Activated T-helper 17 cell treated with anti-CD3 and anti-CD28 coated beads, Interleukin-2, amount 50 U/mL, for 72 hours (primary cell): ENCODE data around the gene C1QTNF8. TPM values are rescaled to one million over a fixed set of nuclear protein-coding genes. Genes with fewer than 3 reads are reported as not detected.

ENCODE experiments used
- ATAC-seq: fragments of 150-1000 bp; cut with Tn5 transposase; replicated peaks from 2 replicates; pipeline ENCODE4 v1.10.0; 2021; ENCODE audit warnings: mild to moderate bottlenecking, moderate library complexity
- H3K27ac Mint-ChIP-seq: one replicate; pipeline ENCODE4 v1.8.0; 2022; ENCODE audit warnings: mixed read lengths
- H3K27me3 Mint-ChIP-seq: one replicate; pipeline ENCODE4 v1.8.0; 2022; ENCODE audit warnings: mixed read lengths
- H3K36me3 Mint-ChIP-seq: one replicate; pipeline ENCODE4 v1.8.0; 2022; ENCODE audit warnings: low read depth, mild to moderate bottlenecking, mixed read lengths
- H3K4me1 Mint-ChIP-seq: one replicate; pipeline ENCODE4 v1.8.0; 2022; ENCODE audit warnings: mixed read lengths
- H3K4me3 Mint-ChIP-seq: one replicate; pipeline ENCODE4 v1.8.0; 2022; ENCODE audit warnings: mild to moderate bottlenecking, mixed read lengths
- H3K9me3 Mint-ChIP-seq: one replicate; pipeline ENCODE4 v1.8.0; 2022; ENCODE audit warnings: mixed read lengths
- total RNA-seq, 2 donors: library from RNA; stranded (reverse); gene quantifications; one replicate each; pipeline ENCODE4 v1.2.3, GENCODE V29; 2022

Gene C1QTNF8
- total RNA-seq, 2 donors from 2014 or later: not detected

- ATAC-seq: no peak
- no peaks in the 10 kb centered on the region for H3K27me3 Mint-ChIP-seq
- H3K9me3 Mint-ChIP-seq: no peaks in the 10 kb centered on the region
- H3K4me3 Mint-ChIP-seq: no peak overlapping the region
- H3K36me3 Mint-ChIP-seq: no peaks in the 10 kb centered on the region
- no peaks in the 10 kb centered on the region for H3K4me1 Mint-ChIP-seq
- no peak overlapping the region for H3K27ac Mint-ChIP-seq
These were observed 10.6 kb upstream of the C1QTNF8 start for GRCh38 chr16:1106659-1107058.

GRCh38 chr16:1105888-1106620, 10.0 kb upstream of the C1QTNF8 start:
- H3K36me3 Mint-ChIP-seq: no peaks in the 10 kb centered on the region
- H3K27me3 Mint-ChIP-seq: no peaks in the 10 kb centered on the region
- H3K4me3 Mint-ChIP-seq: no peak overlapping the region
- no peaks in the 10 kb centered on the region for H3K9me3 Mint-ChIP-seq
- no peak overlapping the region for H3K27ac Mint-ChIP-seq
- H3K4me1 Mint-ChIP-seq: no peaks in the 10 kb centered on the region
- ATAC-seq: peak; percentile 57

DNA sequence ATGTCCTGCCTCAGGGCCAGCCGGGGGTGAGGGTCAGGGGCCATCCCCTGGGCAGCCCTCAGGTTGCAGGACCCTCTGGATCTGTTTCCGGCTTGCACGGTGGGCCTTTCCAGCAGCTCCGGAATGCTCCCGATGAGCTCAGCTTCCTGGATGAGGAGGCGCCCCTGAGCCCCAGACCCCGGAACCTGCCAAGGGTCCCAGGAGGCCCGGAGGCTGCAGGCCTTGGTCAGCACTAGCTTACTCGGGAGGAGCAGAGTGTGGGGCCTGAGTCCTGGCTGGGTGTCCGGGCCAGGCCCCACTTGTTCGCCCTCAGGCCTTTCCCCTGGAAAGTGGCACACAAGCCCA, 7.6 kb upstream of the C1QTNF8 start:
- Mint-ChIP-seq H3K4me1 (no peaks in the 10 kb centered on the region), H3K9me3 (no peaks in the 10 kb centered on the region), H3K4me3 (no peak overlapping the region), H3K27me3 (no peaks in the 10 kb centered on the region), H3K36me3 (no peaks in the 10 kb centered on the region), H3K27ac (no peak overlapping the region)
- ATAC-seq: no peak

DNA sequence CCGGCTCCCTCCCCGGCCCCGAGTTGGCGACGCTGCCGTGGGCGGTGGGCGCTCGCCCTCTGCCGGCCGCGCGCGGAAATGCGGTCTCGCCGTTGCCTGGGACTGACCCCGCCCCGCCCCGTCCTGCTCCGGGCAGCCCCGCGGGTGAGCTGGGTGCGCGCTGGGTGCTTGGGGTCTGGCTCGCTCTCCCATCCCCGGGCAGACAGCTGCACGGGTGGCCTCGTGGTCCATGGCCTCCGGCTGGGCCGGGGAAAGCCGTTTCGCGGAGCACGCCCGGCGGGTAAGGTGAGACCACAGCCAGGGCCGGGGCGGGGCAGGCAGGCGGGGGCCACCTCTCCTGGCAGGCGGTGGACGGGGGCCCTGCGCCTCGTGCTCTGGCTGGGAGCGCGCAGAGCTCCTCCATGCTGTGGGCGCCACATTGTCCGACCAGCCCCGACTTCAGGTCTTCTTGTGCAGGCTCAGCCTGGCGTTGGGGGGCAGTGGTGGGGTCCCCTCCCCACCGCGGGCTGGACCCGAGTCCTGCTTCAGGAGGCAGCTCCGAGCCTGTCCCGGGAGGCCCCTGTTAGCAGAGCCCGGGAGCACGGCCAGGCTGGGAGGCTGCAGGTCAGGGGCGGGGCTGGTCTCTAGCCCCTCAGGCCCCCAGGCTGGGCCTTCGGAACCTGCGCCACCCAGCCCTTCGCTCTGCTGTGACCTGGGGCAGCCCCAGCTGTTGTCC, 7.0 kb upstream of the C1QTNF8 start:
- ATAC-seq: peak; percentile 79
- no peak overlapping the region for H3K4me3 Mint-ChIP-seq
- no peak overlapping the region for H3K27ac Mint-ChIP-seq
- no peaks in the 10 kb centered on the region for H3K27me3 Mint-ChIP-seq
- no peaks in the 10 kb centered on the region for H3K4me1 Mint-ChIP-seq
- H3K9me3 Mint-ChIP-seq: no peaks in the 10 kb centered on the region
- H3K36me3 Mint-ChIP-seq: no peaks in the 10 kb centered on the region

DNA sequence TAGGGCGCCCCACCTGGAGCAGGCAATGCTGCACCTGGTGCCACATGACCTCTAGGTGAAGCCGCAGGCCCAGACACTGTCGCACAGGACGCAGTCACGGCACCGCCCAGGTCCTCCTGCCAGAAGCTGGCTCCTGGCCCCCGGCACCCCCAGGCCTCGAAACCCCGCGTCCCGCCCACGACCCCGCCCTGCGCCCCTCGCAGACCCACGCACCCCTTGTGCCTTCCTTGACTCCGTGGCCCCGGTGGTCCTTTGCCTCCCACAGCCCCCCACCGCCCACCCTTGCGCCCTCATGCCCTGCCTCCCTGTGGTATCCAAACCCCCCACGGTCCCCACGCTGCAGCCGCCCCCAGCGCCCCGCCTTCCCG, 6.3 kb upstream of the C1QTNF8 start:
- Mint-ChIP-seq H3K27ac (no peak overlapping the region), H3K36me3 (no peaks in the 10 kb centered on the region), H3K27me3 (no peaks in the 10 kb centered on the region), H3K4me1 (no peaks in the 10 kb centered on the region), H3K9me3 (no peaks in the 10 kb centered on the region), H3K4me3 (no peak overlapping the region)
- no peak for ATAC-seq

- no peak overlapping the region for H3K27ac Mint-ChIP-seq
- H3K9me3 Mint-ChIP-seq: no peaks in the 10 kb centered on the region
- H3K4me1 Mint-ChIP-seq: no peaks in the 10 kb centered on the region
- H3K27me3 Mint-ChIP-seq: no peaks in the 10 kb centered on the region
- ATAC-seq: no peak
- no peak overlapping the region for H3K4me3 Mint-ChIP-seq
- no peaks in the 10 kb centered on the region for H3K36me3 Mint-ChIP-seq
These were observed 5.7 kb upstream of the C1QTNF8 start for GRCh38 chr16:1101573-1102332.

DNA sequence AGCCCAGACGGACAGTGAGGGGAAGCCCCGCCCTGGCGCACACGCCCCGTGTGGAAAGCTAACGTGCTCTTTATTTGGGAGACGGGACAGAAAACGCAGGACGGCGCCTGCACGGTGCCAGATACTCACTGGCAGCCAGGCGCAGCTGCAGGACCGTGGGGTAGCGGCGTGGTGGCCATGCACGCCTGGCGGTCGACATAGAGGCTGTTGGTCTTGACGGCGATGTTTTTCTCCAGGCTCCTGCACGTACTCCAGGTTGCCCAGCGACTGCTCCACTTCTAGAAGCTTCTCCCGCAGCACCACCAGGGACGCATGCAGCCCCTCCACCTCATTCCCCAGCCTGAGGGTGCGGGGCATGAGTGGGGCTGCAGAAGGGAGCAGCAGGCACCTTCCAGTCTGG, 5.1 kb upstream of the C1QTNF8 start:
- Mint-ChIP-seq H3K9me3 (no peaks in the 10 kb centered on the region), H3K27me3 (no peaks in the 10 kb centered on the region), H3K4me3 (no peak overlapping the region), H3K36me3 (no peaks in the 10 kb centered on the region), H3K27ac (no peak overlapping the region), H3K4me1 (no peaks in the 10 kb centered on the region)
- ATAC-seq: no peak

- H3K36me3 Mint-ChIP-seq: no peaks in the 10 kb centered on the region
- no peak overlapping the region for H3K27ac Mint-ChIP-seq
- H3K4me1 Mint-ChIP-seq: no peaks in the 10 kb centered on the region
- H3K9me3 Mint-ChIP-seq: no peaks in the 10 kb centered on the region
- ATAC-seq: no peak
- H3K27me3 Mint-ChIP-seq: no peaks in the 10 kb centered on the region
- H3K4me3 Mint-ChIP-seq: no peak overlapping the region
These were observed 4.2 kb upstream of the C1QTNF8 start for GRCh38 chr16:1100084-1100800.

DNA sequence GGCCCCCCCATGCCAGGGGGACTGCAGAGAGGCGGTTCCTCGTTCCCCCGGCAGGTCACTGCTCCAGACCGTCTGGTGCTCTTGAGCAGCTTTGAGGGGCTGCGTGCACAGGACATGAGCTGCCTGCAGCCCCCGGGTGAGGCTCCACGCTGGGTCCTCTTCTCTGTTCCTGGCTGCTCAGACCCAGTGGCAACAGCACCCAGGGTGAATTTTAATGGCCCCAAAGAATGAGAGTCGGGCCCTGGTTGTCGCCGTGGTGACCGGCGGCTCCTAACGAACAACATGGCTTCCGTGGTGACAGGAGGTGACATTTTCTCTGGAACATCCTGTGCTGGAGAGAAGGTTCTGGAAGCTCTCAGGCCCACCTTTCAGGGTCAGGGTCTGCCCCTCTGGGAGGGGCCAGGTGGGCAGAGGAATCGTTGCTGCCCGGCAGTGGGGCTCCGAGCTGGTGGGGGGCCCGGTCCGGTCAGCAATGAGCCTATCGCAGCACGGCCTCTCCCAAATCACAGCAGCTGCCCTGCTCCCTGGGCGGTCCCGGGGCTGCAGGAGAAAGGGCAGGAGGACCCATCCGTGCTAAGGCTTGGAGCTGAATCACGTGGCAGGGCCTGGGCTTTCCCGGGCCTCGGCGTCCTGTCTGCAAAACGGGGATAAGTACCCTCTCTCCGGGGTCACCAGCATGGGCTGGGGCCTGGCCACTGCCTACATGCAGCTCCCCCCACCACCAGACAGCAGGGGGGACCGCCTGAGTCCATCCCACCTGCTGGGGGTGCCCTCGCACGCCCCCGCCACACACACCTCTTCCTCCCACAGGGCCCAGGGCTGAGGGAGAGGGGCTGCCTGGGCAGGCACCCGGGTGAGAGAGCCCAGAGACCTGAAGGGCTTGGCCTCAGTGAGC, 3.4 kb upstream of the C1QTNF8 start:
- H3K36me3 Mint-ChIP-seq: no peaks in the 10 kb centered on the region
- no peaks in the 10 kb centered on the region for H3K9me3 Mint-ChIP-seq
- no peaks in the 10 kb centered on the region for H3K4me1 Mint-ChIP-seq
- H3K4me3 Mint-ChIP-seq: no peak overlapping the region
- no peak overlapping the region for H3K27ac Mint-ChIP-seq
- no peak for ATAC-seq
- H3K27me3 Mint-ChIP-seq: no peaks in the 10 kb centered on the region

- Mint-ChIP-seq H3K9me3 (no peaks in the 10 kb centered on the region), H3K4me1 (no peaks in the 10 kb centered on the region), H3K27ac (no peak overlapping the region), H3K27me3 (no peaks in the 10 kb centered on the region), H3K4me3 (no peak overlapping the region), H3K36me3 (no peaks in the 10 kb centered on the region)
- no peak for ATAC-seq
These were observed 2.4 kb upstream of the C1QTNF8 start for GRCh38 chr16:1098266-1098991.

GRCh38 chr16:1097800-1098199, 1.8 kb upstream of the C1QTNF8 start:
- no peaks in the 10 kb centered on the region for H3K4me1 Mint-ChIP-seq
- H3K27ac Mint-ChIP-seq: no peak overlapping the region

GRCh38 chr16:1097156-1097555, 1.1 kb upstream of the C1QTNF8 start:
- Mint-ChIP-seq H3K9me3 (no peaks in the 10 kb centered on the region), H3K4me3 (no peak overlapping the region), H3K36me3 (no peaks in the 10 kb centered on the region), H3K27me3 (no peaks in the 10 kb centered on the region), H3K4me1 (no peaks in the 10 kb centered on the region), H3K27ac (no peak overlapping the region)
- no peak for ATAC-seq

More at GRCh38 chr16:1097800-1098199, 1.8 kb upstream of the C1QTNF8 start:
- no peak for ATAC-seq
- no peaks in the 10 kb centered on the region for H3K27me3 Mint-ChIP-seq
- H3K36me3 Mint-ChIP-seq: no peaks in the 10 kb centered on the region
- H3K4me3 Mint-ChIP-seq: no peak overlapping the region
- no peaks in the 10 kb centered on the region for H3K9me3 Mint-ChIP-seq

DNA sequence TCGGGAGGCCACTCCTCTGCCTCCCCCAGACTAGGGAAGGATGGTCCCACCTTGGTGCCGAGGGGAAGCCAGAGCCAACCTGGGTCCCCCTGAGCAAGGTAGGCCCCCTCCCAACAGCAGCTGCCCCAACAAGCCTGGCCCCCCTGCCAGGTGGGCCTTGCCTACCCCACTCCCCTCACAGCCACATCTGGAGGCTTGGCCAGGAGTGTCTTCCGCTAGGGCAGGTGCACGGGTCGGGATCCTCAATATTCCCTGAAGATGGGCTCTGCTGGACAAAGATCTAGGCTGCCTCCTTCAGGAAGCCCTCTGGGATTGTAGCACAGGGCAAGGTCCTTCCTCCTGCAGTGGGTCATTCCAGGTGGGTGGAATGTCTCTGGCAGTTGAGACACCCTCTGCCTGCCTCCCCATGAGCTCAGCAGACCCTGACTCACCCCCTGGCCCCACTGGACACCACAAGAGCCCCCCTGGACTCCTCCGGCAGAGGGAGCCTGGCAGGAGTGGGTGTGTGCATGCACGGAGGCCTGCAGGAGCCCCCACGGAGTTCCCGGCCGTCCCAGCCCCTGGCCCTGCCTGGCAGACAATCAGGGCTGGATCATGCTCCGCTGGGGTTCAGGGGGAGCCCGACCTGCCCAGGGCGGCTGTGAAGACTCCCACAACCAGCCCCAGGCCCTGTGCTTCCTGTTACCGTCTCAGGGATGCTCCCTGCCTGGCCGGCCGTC, 435 bp downstream of the C1QTNF8 start:
- ATAC-seq: no peak
- H3K27ac Mint-ChIP-seq: no peak overlapping the region

More for the DNA sequence above, 435 bp downstream of the C1QTNF8 start:
- Mint-ChIP-seq H3K36me3 (no peaks in the 10 kb centered on the region), H3K4me3 (no peak overlapping the region), H3K27me3 (no peaks in the 10 kb centered on the region), H3K4me1 (no peaks in the 10 kb centered on the region), H3K9me3 (no peaks in the 10 kb centered on the region)
